ENCODE data around the gene CTNNA3. TPM values are rescaled to one million over a fixed set of nuclear protein-coding genes. Genes with fewer than 3 reads are reported as not detected.

CTNNA3 gene
- total and polyA plus RNA-seq, 2 donors from 2014 or later: 0.45 to 0.72 TPM

DNA sequence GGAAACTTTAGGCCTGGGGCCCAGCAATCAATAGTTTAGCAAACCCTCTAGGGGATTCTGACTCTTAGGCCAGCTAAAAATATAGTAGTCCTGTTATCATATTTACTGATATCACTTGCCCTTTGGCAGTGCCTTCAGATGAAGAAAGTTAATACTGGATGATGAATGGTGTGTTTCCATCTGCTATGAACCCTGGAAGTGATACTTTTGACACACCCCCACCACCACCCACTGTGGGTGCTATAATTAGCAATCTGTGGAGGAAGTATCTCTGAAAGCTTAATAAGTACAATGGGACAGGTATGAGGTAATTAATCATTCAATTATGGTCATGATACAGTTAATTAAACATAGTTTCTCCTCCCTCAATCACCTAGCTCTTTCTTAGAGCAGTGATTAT, 860.6 kb downstream of the CTNNA3 start:
- Histone ChIP-seq H3K36me3 (ENCODE audit: control insufficient read depth in 2 of 3, insufficient read depth in 3 of 3, low read length in 3 of 3) (no peaks in the 10 kb centered on the region), H3K9me3 (ENCODE audit: control insufficient read depth in 2 of 3, insufficient read depth in 1 of 3, low read length in 3 of 3) (no peaks in the 10 kb centered on the region), H3K9ac (ENCODE audit: low read length in 3 of 3) (no peak overlapping the region), H3K4me1 (ENCODE audit: control insufficient read depth in 2 of 3, insufficient read depth in 2 of 3, low read depth in 1 of 3, low read length in 3 of 3) (no peaks in the 10 kb centered on the region), H3K4me3 (ENCODE audit: low read length in 3 of 3) (no peak overlapping the region), H3K27ac (ENCODE audit: low read depth in 2 of 2, low read length in 2 of 2) (no peak overlapping the region), H3K27me3 (ENCODE audit: control insufficient read depth, insufficient read depth, low read length) (no peaks in the 10 kb centered on the region)
- FAIRE-seq (no peak), DNase-seq (no peak)
- intact Hi-C loops (cut with DNase I): no loop called here
- TF ChIP-seq, protein P1, sequence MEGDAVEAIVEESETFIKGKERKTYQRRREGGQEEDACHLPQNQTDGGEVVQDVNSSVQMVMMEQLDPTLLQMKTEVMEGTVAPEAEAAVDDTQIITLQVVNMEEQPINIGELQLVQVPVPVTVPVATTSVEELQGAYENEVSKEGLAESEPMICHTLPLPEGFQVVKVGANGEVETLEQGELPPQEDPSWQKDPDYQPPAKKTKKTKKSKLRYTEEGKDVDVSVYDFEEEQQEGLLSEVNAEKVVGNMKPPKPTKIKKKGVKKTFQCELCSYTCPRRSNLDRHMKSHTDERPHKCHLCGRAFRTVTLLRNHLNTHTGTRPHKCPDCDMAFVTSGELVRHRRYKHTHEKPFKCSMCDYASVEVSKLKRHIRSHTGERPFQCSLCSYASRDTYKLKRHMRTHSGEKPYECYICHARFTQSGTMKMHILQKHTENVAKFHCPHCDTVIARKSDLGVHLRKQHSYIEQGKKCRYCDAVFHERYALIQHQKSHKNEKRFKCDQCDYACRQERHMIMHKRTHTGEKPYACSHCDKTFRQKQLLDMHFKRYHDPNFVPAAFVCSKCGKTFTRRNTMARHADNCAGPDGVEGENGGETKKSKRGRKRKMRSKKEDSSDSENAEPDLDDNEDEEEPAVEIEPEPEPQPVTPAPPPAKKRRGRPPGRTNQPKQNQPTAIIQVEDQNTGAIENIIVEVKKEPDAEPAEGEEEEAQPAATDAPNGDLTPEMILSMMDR (IDR thresholded peaks at IDR 0.05; ENCODE audit: borderline replicate concordance, extremely low read depth, insufficient read depth): no peak

DNA sequence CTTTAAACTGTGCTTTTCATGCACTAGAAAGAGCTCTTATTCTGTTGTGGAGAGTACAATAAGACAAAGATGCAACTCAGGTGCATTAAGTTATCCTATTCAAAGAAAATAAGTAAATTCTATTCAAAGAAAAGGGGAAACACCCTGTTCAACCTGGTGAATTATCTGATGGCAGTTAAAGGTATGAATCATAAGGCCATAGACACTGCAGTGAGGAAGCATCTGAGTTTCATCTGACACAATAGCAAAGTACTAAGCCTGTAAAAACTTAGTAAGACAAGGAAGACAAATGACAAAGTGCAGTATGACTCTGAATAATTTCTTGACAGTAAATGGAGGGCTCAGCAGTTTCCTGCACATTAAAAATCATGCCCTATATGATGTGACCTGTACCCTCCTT, 861.2 kb downstream of the CTNNA3 start:
- H3K4me1 ChIP-seq (ENCODE audit: control insufficient read depth in 2 of 3, insufficient read depth in 2 of 3, low read depth in 1 of 3, low read length in 3 of 3): no peaks in the 10 kb centered on the region
- FAIRE-seq (no peak), DNase-seq (no peak)
- intact Hi-C loops (cut with DNase I): no loop called here
- H3K27me3 ChIP-seq (ENCODE audit: control insufficient read depth, insufficient read depth, low read length): no peaks in the 10 kb centered on the region
- H3K27ac ChIP-seq (ENCODE audit: low read depth in 2 of 2, low read length in 2 of 2): no peak overlapping the region
- no peak overlapping the region for H3K9ac ChIP-seq (ENCODE audit: low read length in 3 of 3)
- TF ChIP-seq, protein P1 (IDR thresholded peaks at IDR 0.05; ENCODE audit: borderline replicate concordance, extremely low read depth, insufficient read depth): no peak
- H3K36me3 ChIP-seq (ENCODE audit: control insufficient read depth in 2 of 3, insufficient read depth in 3 of 3, low read length in 3 of 3): no peaks in the 10 kb centered on the region
- H3K4me3 ChIP-seq (ENCODE audit: low read length in 3 of 3): no peak overlapping the region
- H3K9me3 ChIP-seq (ENCODE audit: control insufficient read depth in 2 of 3, insufficient read depth in 1 of 3, low read length in 3 of 3): no peaks in the 10 kb centered on the region

DNA sequence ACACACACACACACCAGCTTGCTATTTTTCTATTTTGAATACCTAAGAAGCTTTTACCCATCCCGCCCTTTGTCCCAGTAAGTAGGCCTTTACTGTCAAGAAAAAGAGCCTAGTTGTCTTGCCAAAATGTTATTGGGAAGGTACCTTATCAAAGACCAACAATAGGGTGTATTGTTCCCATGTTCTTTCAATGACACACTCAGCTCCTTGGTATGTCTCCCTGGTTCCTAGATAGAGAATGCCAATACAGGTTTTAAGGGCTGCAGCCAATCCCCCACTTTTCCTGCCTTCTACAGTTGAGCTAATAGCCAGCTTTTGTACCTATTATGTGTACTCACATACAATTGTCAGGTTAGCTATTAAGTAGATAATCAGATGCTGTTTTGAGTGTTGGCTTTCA, 862.1 kb downstream of the CTNNA3 start:
- Histone ChIP-seq H3K4me1 (ENCODE audit: control insufficient read depth in 2 of 3, insufficient read depth in 2 of 3, low read depth in 1 of 3, low read length in 3 of 3) (no peaks in the 10 kb centered on the region), H3K27ac (ENCODE audit: low read depth in 2 of 2, low read length in 2 of 2) (no peak overlapping the region), H3K9me3 (ENCODE audit: control insufficient read depth in 2 of 3, insufficient read depth in 1 of 3, low read length in 3 of 3) (no peaks in the 10 kb centered on the region), H3K9ac (ENCODE audit: low read length in 3 of 3) (no peak overlapping the region), H3K27me3 (ENCODE audit: control insufficient read depth, insufficient read depth, low read length) (no peaks in the 10 kb centered on the region), H3K36me3 (ENCODE audit: control insufficient read depth in 2 of 3, insufficient read depth in 3 of 3, low read length in 3 of 3) (no peaks in the 10 kb centered on the region), H3K4me3 (ENCODE audit: low read length in 3 of 3) (no peak overlapping the region)
- DNase-seq (no peak), FAIRE-seq (no peak)
- intact Hi-C loops (cut with DNase I): no loop called here
- TF ChIP-seq, protein P1 (IDR thresholded peaks at IDR 0.05; ENCODE audit: borderline replicate concordance, extremely low read depth, insufficient read depth): no peak

DNA sequence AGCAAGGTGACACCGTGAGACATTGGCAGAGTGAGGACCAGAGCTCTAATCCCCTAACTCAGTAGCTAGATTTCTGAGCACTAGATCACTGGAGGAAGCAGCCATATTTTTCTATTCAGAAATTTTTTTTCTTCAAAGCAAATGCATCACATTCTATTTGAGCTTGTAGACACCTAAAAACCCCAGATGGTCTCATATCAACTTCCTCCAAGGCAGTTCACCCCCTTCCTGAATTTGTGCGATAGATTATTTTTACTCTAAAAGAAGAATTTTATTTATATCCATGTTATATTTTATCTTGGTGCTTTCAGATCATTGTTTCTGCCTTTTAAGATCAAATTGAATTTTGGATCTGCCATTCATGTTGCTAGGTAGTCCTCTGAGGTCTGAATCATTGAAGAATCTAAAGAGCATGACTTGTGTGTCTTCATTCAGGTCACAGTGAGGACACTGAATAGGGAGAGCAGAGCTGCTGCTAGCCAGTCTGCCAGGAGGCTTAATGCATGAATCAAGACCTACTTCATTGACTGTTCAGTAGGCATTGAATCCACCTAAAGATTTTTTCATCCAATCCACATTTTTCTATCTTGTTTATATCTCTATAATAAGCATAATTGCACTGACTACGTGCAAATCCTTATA, 863.1 kb downstream of the CTNNA3 start:
- H3K27me3 ChIP-seq (ENCODE audit: control insufficient read depth, insufficient read depth, low read length): no peaks in the 10 kb centered on the region
- no peak overlapping the region for H3K27ac ChIP-seq (ENCODE audit: low read depth in 2 of 2, low read length in 2 of 2)
- no peak overlapping the region for H3K4me3 ChIP-seq (ENCODE audit: low read length in 3 of 3)
- no peak for DNase-seq
- H3K9me3 ChIP-seq (ENCODE audit: control insufficient read depth in 2 of 3, insufficient read depth in 1 of 3, low read length in 3 of 3): no peaks in the 10 kb centered on the region
- no peaks in the 10 kb centered on the region for H3K36me3 ChIP-seq (ENCODE audit: control insufficient read depth in 2 of 3, insufficient read depth in 3 of 3, low read length in 3 of 3)
- no peak overlapping the region for H3K9ac ChIP-seq (ENCODE audit: low read length in 3 of 3)
- no peaks in the 10 kb centered on the region for H3K4me1 ChIP-seq (ENCODE audit: control insufficient read depth in 2 of 3, insufficient read depth in 2 of 3, low read depth in 1 of 3, low read length in 3 of 3)
- TF ChIP-seq, protein P1 (IDR thresholded peaks at IDR 0.05; ENCODE audit: borderline replicate concordance, extremely low read depth, insufficient read depth): no peak
- intact Hi-C loops (cut with DNase I): no loop called here
- no peak for FAIRE-seq

All from kidney (tissue), 14 donors.